Midbrain (tissue), 1 donor: ENCODE data around the gene MRPL36.
"Not testable (repeated sequence)": the region's sequence is repeated elsewhere in the genome, so short reads cannot be mapped to it uniquely, and the experiment has no call there.

ENCODE experiments used
- DNase-seq: peaks from one replicate; lab custom pipeline; 2025; lab: John Stamatoyannopoulos, UW

Gene MRPL36

GRCh38 chr5:1815071-1815786 is 15.6 kb upstream of the MRPL36 start:
- no peak for DNase-seq

GRCh38 chr5:1814183-1815020 is 14.8 kb upstream of the MRPL36 start:
- no peak for DNase-seq

- no peak for DNase-seq
These were observed 11.0 kb upstream of the MRPL36 start for GRCh38 chr5:1810581-1811101.

GRCh38 chr5:1809416-1810035 is 9.9 kb upstream of the MRPL36 start:
- no peak for DNase-seq

- DNase-seq = peak; percentile 6
These were observed 8.8 kb upstream of the MRPL36 start for GRCh38 chr5:1808439-1808838.

GRCh38 chr5:1807451-1808185 is 8.0 kb upstream of the MRPL36 start:
- no peak for DNase-seq

- no peak for DNase-seq
These were observed 7.3 kb upstream of the MRPL36 start for GRCh38 chr5:1806974-1807373.

GRCh38 chr5:1806199-1806598 is 6.6 kb upstream of the MRPL36 start:
- no peak for DNase-seq

GRCh38 chr5:1805736-1806135 is 6.1 kb upstream of the MRPL36 start:
- DNase-seq = no peak

- no peak for DNase-seq
These were observed 5.7 kb upstream of the MRPL36 start for GRCh38 chr5:1805326-1805725.

- no peak for DNase-seq
These were observed 4.5 kb upstream of the MRPL36 start for GRCh38 chr5:1804001-1804690.

- DNase-seq = no peak
These were observed 3.6 kb upstream of the MRPL36 start for GRCh38 chr5:1803192-1803591.

GRCh38 chr5:1801967-1802295 is 2.3 kb upstream of the MRPL36 start:
- DNase-seq = no peak

GRCh38 chr5:1801222-1801966 is 1.8 kb upstream of the MRPL36 start, which contains the start of gene NDUFS6:
Gene NDUFS6 (plus strand): TSS chr5:1801407. CDS start chr5:1801418, 11 bp downstream.
- DNase-seq = peak; percentile 87

- peak; percentile 76 for DNase-seq
These were observed 1.0 kb upstream of the MRPL36 start for GRCh38 chr5:1800472-1801221.

- no peak for DNase-seq
These were observed 481 bp downstream of the MRPL36 start for GRCh38 chr5:1799110-1799601.

GRCh38 chr5:1798589-1798988 is 1.0 kb downstream of the MRPL36 start:
- DNase-seq = not testable (repeated sequence)

GRCh38 chr5:1797855-1798254 is 1.8 kb downstream of the MRPL36 start:
- no peak for DNase-seq

- no peak for DNase-seq
These were observed 2.4 kb downstream of the MRPL36 start for GRCh38 chr5:1797103-1797800.
